HuH-7.5 (cell line): ENCODE measurements around the gene AAK1.
A peak's percentile ranks its signal among the peaks of the same experiment; 100 is the strongest.
"Not testable (repeated sequence)": the region's sequence is repeated elsewhere in the genome, so short reads cannot be mapped to it uniquely, and the experiment has no call there.

Source experiments
- DNase-seq: peaks from one replicate; pipeline ENCODE4 v3.0.0; 2011; ENCODE audit warnings: low spot score

The AAK1 gene

DNA sequence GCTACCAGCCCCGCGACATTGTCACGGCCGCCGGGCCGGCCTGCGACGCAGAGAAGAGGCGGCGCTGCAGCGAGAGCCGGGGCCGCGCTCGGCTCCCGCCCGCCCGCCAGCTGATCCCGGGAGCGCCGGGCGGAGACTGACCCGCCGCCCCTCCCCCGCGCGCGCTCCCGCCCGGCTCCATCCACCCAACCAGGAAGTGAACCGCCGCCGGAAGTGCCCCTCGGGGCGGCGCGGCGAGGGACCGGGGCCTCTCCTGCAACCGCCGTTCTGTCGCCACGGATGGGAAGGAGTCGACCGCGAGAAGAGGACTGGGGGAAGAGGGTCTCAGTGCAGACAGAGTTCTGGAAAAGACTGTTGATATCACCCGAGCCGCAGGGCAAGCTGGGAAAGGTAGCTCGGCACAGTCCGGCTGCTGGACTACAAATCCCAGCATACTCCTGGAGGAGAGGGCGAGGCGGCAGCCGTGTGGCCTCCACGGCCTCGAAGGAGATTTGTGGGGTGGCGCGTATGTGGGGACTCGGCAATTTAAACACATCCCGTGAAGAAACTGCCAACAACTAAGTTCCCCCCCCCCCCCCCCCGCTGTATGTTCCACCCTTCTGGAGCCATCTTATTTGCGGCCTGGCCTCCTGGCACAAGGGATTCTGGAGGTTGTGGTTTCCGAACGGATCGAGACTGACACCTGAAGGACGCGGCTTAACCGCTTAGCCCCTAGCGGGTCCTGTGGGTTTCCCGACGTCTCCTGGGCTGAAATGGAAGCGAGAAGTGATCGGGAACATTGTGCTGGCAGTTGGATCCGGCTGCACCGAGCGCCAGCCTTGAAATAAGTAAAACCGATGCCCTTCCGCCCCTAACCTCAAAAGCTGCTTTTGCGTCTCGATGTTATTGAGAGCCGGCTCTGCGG lies at the start of gene AAK1:
Gene AAK1 (minus strand): TSS at position 138 of the 904 bp plus-strand sequence. CDS start 699 bp downstream, outside the sequence.
- DNase-seq = peak; percentile 78

DNA sequence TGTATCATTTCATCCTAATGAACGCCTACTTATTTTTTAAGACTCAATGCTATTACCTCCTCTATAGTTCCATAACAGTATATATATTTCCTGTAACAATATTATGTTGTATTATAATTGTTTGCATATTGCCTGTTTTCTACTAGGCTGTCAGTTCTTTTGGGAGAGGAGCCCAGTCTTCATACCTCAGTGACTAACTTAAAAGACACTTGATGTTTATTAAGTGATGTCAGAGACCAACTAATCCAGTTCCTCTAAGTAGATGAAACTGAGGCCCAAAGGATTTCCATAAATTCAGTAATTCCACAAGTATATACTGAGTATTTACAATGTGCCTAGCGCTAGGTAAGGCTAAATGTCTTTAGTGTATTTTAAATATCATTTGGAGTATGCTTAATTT lies 48.9 kb upstream of the AAK1 start:
- DNase-seq = no peak

DNA sequence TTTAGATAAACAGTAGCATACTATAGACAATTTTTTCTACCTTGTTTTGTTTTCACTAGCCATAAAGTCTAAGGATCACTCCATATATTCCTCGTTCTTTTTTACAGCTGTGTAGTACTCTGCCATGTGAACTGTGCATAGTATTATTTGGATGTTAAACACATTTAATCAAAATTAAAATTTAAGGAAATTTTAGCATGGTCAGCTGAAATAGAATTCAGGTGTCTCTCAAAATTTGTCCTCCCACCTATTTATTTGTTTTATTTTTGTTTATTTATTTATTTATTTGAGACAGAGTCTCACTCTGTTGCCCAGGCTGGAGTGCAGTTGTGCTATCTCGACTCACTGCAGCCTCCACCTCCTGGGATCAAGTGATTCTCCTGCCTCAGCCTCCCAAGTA lies 46.4 kb upstream of the AAK1 start:
- DNase-seq = no peak

DNA sequence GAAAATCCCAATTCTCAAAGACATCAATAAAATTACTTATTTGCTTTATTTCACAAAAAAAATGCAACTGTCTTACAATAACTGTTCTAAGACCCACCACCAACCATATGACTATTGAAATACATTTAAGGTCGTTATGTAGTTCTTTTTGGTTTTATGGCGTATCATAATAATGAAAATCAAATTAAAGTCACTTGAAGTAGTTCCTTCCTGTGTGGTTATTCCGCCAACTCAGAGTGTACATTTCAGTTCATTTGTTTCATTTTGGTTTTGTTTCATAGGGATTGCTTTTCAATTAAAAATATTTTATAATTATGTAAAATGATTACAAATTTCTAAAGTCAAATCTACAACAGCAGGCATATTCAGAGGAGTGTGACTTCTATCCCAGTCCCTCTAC lies 45.9 kb upstream of the AAK1 start:
- DNase-seq = no peak

DNA sequence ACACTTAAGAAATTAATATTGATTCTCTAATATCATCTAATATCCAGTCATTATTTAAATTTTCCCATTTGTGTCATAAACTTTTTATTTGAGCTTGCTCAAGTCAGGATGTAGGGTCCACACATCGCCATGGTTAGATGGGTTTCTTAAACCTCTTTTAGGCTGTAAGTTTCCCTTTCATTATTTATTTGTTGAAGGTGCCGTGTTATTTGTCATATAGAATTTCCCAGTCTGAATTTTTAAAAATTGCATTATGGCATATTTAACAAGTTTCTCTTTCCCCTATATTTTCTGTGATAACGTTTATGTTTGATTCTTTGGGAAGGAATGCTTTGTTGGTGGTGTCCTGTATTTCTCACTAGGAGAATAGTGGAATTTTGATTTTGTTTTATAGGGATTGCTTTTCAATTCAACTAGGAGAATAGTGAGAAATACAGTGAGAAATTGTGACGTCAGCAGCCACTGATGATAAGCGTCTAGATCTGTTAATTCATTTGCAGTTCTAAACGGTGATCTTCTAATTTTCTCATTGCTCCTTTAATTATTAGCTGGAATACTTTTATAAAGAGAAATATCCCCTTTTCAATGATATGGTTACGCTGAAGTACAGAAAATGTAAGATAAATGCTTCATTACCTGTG lies 44.6 kb upstream of the AAK1 start:
- DNase-seq = no peak

DNA sequence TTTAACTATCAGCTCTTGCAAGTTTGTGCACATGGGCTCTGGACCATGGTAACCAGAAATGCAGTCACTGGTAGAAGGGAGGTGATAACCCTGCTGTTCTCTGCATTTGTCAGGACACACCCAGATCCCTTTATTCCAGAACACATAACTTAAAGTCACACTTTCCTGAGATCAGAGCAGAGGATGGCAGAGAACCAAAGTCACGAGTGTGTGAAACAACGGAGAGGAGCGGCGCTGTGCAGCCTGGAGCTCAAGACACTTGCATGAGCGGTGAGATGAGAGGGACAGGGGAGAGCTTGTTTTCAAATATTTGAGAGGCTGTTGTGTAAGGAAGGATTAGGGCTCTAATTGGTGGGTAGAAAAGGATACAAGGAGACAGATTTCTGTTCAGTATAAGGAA lies 43.3 kb upstream of the AAK1 start:
- no peak for DNase-seq

DNA sequence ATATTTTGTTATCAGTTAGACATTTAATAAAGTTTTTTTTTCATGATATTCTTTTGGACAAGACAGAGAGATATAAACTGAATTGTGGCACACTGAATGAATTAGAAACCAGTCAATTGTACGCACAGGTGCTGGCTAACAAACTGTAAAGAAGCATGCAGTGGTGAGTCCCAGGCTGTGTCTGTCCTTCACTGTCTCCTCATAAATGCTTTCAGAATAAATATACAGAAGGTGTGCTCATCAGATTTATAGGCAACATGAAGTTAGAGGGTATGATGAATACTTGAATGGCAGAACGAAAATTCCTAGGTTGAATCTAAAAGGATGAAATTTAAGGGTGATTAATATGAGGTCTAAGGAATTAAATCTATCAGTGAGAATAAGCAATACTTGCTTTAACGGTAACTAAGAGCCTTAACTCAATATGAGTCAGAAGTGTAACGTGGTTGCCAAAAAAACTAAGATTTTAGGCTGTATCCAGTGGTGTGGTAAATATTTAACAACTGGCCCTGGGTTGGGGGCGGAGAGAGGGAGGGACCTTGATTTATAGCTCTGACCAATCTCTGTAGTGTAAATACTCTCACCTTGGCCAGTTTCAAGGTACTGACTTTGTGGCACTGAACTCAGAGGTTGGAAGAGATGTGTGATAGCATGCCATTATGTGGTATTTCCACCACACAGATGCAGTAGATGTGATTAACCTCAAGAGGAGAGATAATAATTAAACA lies 41.9 kb upstream of the AAK1 start:
- no peak for DNase-seq

DNA sequence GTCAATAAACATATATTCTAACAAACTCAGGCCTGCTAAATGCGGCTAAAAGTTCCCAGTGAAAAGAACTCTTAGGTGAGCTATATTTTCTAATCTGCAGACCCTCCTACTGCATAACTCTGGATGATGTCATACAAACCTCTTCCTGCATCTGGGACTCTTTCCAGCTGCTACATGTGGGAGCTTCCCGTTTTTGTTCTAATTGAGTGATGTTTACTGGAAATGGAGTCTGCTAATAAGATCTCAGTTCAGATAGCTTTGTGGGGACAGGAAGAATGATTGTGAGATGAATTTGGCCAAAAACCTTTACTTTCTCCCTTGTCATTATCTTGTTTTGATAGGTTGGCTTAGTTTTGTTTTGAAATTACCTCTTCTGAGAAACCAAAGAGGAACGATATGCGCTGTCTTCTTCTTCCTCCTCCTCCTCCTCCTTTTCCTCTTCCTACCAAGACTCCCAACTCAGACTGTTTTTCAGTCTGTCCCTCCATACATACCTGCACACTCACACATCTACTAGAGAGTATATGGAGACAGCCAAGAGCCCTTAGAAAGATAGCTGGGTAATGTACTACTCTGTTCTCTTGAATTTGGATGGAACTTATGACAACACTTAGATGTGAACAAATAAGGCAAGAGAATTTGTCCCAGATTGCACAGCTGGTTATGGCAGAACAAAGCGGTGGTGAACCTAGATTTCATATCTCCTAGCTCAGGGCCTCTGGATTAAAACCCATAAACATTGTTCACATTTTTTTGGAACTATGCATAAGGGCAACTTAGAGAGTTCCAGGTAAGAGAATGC lies 39.8 kb upstream of the AAK1 start:
- no peak for DNase-seq

DNA sequence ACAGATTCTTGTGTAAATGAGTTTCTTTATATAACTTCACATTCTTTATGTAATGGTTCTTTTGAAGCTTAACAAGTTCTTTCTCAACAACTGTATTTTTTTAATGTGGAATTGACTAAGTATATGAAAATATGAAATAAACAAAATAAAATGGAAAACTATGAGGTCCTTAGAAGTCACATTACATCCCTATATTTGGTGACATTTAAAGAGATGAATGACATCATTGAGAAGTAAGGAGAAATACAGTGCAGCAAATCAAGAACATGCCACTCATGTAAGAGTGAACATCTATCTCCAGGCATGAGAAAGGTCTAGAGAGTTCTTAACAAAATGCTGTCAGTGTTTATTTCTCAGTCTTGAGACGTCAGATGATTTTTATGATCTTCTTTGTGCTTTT lies 39.0 kb upstream of the AAK1 start:
- DNase-seq = no peak

DNA sequence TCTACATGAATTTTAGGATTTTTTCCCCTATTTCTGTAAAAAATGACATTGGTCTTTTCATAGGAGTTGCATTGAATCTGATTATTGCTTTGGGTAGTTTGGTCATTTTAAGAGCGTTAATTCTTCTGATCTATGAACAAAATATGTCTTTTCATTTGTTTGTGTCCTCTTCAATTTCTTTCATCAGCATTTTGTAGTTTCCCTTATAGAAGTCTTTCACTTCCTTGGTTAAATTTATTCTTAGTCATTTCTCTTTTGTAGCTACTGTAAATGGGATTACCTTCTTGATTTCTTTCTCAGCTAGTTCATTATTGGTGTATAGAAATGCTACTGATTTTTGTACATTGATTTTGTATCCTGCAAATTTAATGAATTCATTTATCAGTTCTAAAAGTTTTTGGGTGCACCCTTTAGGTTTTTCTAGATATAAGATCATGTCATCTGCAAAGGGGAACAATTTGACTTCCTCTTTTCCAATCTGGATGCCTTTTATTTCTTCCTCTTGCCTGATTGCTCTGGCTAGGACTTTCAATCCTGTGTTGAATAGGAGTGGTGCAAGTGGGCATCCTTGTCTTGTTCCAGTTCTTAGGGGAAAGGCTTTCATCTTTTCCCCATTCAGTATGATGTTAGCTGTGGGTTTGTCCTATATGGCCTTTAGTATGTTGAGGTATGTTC lies 36.6 kb upstream of the AAK1 start:
- no peak for DNase-seq

DNA sequence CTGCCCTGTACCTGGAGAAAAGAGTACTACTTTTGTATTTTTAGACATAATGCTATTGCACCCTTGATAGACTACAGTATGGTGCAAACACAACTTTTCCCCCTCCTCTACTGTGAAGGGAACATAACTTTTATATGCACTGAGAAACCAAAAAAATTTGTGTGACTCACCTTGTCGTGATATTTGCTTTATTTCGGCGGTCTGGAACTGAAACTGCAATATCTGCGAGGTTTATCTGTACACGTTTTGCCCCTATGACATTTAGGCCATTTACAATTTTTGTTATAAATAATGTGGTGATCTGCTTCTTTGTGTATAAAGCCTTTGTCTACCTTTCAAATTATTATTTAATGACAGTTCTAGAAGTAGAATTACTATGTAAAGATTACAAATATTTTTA lies 34.4 kb upstream of the AAK1 start:
- DNase-seq = no peak

DNA sequence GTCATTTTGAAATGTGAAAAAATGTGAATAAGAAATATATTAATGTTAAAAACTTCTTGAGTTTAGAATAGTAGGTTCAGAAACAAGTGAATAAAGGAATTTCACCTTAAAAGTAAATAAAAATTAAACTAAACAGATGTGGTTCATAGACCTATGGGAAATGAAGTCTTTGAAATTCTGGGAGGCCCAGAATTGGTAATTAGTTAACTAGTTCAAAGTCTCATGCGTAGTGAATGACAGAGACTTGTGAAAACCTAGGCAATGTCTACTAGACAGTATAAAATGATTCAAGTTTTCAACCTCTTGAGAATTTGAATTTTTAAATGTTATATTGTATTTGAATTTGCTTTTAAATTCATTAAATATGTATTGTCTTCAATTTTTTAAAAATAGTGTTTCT lies 32.6 kb upstream of the AAK1 start:
- no peak for DNase-seq

DNA sequence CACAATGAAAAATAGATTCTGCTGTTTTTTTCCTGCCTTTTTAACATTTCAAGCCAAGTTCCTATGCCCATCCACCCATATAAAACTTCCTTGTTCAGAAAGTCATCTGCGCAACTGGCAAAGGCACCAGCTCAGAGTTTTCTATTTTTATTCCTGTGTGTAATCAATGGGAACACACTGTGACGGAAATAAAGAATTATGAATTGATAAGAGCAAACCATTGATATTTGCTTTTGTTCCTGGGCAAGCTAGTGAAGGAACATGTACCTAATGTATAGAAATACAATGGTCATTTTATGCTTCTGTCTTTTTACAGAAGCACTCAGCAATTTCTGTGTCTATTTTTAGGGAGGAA lies 30.8 kb upstream of the AAK1 start:
- DNase-seq = no peak

DNA sequence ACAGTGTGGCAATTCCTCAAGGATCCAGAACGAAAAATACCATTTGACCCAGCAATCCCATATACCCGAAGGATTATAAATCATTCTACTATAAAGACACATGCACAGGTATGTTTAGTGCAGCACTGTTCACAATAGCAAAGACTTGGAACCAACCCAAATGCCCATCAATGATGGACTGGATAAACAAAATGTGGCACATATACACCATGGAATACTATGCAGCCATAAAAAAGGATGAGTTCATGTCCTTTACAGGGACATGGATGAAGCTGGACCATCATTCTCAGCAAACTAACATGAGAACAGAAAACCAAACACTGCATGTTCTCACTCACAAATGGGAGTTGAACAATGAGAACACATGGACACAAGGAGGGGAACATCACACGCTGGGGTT lies 29.6 kb upstream of the AAK1 start:
- DNase-seq = not testable (repeated sequence)

DNA sequence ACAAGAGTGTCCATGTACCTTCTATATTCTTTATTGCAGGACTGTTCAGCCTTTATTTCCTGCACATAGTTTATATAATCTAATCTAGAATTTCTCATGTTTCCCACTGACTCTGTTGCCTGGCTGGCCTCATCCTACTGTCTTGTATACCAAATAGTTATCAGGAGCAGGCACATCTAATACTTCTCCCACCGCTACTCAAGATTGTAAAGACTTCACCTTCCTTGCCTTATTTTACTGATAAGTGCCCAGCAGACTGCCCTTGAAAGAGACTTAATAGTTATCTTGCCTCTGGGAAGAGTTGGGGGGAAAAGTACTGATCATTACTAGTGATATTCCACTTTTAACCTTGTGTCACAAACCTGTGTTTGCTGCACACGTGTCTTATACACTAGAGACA lies 26.1 kb upstream of the AAK1 start:
- DNase-seq = no peak

DNA sequence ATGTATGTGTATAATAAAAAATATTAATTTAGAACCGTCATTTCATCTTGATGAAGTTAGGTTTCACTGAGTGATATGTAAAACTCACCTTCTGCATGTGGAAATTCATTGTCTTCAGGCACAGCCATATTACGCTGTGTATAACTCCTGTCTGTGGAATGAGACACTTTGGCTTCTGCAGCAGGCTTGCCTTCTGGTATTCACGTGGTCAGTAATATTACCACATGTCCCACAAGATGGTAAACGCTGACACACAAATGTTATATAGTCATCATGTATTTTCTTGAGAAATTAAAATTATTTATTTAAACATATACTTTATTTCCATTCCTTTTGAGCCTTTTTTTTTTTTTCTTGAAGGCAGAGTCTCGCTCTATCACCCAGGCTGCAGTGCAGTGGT lies 25.1 kb upstream of the AAK1 start:
- no peak for DNase-seq

DNA sequence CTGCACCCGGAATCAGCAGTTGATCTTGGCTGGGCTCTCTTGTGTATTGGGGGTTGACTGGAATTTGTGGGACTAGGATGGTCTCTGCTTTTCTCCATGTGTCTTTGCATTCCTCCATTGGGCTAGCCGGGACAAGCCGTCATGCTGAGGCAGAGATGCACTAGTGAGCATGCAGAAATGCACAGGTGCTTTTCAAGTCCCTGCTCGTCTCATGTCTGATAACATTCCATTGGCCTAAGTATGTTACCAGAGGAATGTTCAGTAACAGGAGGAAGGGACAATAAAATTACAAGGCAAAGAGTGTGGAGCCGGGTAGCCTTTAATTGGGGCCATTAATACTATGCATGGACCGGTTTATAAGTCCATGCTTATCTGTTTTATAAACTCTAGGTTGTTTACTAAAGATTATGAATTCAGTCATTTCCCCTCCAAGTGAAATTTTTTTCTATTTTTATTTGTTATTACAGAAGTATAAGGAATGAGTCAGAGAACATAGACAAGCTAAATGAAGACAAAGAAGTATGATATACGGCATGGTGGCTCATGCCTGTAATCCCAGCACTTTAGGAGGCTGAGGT lies 24.4 kb upstream of the AAK1 start:
- DNase-seq = no peak

DNA sequence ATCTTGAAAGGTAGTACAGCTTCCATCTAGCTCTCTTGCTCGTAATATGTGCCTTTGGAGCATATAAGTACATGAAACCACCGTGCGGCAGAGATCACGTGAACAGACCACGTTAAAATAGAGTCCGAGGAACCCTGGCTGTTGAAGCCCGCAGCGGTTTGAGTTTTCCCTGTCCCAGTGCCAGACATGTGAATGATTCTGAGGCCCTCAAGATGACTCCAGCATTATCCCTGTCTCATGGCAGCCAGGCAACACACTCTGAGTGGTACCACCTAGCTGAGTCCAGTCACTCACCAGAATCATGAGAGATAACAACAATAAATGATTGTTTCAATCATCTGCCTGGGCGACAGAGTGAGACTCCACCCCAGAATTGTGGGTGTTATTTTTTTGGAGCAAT lies 21.6 kb upstream of the AAK1 start:
- no peak for DNase-seq

DNA sequence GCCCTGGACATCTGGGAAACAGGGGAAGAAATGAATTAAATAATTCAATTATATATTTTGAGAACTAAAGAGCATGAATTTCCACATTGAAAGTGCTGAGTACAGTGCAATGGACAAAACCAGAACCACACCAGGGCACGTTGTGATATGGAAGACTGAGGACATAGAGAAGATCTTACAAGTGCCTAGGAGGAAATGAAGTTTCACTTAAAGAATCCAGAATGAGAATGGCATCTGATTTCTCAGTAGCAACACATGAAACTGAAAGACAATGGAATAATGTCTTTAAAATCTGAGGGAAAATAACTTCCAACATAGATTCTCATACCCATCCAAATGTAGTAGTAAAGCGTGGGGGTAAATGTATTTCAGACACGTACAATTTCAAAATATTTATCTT lies 20.3 kb upstream of the AAK1 start:
- no peak for DNase-seq

DNA sequence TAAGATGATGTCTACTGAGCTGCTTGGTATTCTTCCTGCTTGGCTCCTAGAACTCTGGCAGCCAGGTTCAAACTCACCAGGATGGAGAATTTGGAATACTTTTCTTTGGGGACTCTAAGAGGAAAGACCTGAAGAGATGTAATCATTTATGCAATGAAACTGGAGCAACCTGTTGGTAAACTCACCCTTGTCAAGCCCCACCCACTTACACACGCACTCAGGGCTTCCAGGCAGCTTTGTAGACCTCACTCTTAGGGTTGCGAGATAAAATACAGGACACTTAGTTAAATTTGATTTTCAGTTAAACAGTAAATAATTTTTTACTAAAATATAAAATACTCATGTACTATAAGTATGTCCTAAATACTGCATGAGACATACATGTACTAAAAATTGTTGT lies 19.0 kb upstream of the AAK1 start:
- DNase-seq = not testable (repeated sequence)

DNA sequence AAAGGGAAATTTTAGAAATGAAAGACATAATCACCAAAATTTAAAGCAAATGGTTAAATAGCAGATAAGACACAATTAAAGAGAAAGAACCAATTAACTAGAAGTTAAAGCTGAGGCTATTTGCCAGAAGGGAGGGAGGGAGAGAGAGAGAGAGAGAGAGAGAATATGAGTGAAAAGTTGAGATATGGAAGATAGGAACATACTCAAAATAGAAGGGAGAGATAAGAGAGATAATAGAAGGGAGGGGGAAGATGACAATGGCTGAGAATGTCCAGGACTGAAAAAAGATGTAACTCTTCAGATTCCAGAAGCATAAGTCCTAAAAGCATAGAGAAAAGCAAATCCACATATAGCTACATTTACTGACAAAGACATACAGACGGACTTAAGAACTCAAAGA lies 17.1 kb upstream of the AAK1 start:
- DNase-seq = no peak
